H9 (cell line): ENCODE results near the gene UNC5B. TPM values are rescaled to one million over a fixed set of nuclear protein-coding genes. Genes with fewer than 3 reads are reported as not detected.

Experiments
- DNase-seq: peaks from one replicate; pipeline ENCODE4 v3.0.0-alpha.2; 2017
- H2AFZ ChIP-seq: one replicate; pipeline ENCODE4 v1.6.1; 2013; ENCODE audit warnings: mild to moderate bottlenecking, low read length, control low read depth, moderate library complexity
- H2AK5ac ChIP-seq: 2 replicates; pipeline ENCODE4 v1.6.1; 2013; ENCODE audit warnings: low read length, control low read depth, mixed read lengths; ENCODE audit not compliant: insufficient read length
- H2BK120ac ChIP-seq: one replicate; pipeline ENCODE4 v1.6.1; 2013; ENCODE audit warnings: low read depth, mild to moderate bottlenecking, low read length, control low read depth, inconsistent platforms; ENCODE audit not compliant: poor library complexity, severe bottlenecking
- H2BK12ac ChIP-seq: 2 replicates; pipeline ENCODE4 v1.6.1; 2013; ENCODE audit warnings: low read length, control low read depth, mixed read lengths, low read depth; ENCODE audit not compliant: insufficient read length
- H2BK15ac ChIP-seq: 2 replicates; pipeline ENCODE4 v1.6.1; 2013; ENCODE audit warnings: low read depth, low read length, control low read depth
- H2BK20ac ChIP-seq: one replicate; pipeline ENCODE4 v1.6.1; 2013; ENCODE audit warnings: low read depth, mild to moderate bottlenecking, low read length, control low read depth, inconsistent platforms; ENCODE audit not compliant: poor library complexity, severe bottlenecking
- H2BK5ac ChIP-seq: 2 replicates; pipeline ENCODE4 v1.6.1; 2013; ENCODE audit warnings: low read length, control low read depth, mixed read lengths; ENCODE audit not compliant: insufficient read length
- H3K14ac ChIP-seq: 2 replicates; pipeline ENCODE4 v1.6.1; 2013; ENCODE audit warnings: low read length, control low read depth; ENCODE audit not compliant: insufficient read depth
- H3K18ac ChIP-seq: 2 replicates; pipeline ENCODE4 v1.6.1; 2013; ENCODE audit warnings: low read depth, mild to moderate bottlenecking, mixed read lengths, low read length, control low read depth; ENCODE audit not compliant: insufficient read length
- H3K23ac ChIP-seq: 2 replicates; pipeline ENCODE4 v1.6.1; 2013; ENCODE audit warnings: low read length, control low read depth, mixed read lengths, low read depth; ENCODE audit not compliant: insufficient read length
- H3K23me2 ChIP-seq: 2 replicates; pipeline ENCODE4 v1.6.1; 2013; ENCODE audit warnings: low read depth, mild to moderate bottlenecking, mixed read lengths, low read length, control low read depth; ENCODE audit not compliant: insufficient read length, poor library complexity, severe bottlenecking
- H3K27ac ChIP-seq: 2 replicates; pipeline ENCODE4 v1.5.1; 2013; ENCODE audit warnings: low read length, control low read depth, mixed read lengths, low read depth; ENCODE audit not compliant: insufficient read length
- H3K27me3 ChIP-seq: 2 replicates; pipeline ENCODE4 v1.6.1; 2013; ENCODE audit warnings: low read length, control low read depth, inconsistent platforms; ENCODE audit not compliant: insufficient read depth
- H3K4ac ChIP-seq: 2 replicates; pipeline ENCODE4 v1.6.1; 2013; ENCODE audit warnings: low read depth, mild to moderate bottlenecking, control low read depth, inconsistent platforms, low read length, moderate library complexity
- H3K4me1 ChIP-seq: 2 replicates; pipeline ENCODE4 v1.6.1; 2013; ENCODE audit warnings: low read length, control low read depth, inconsistent platforms; ENCODE audit not compliant: insufficient read depth
- H3K4me2 ChIP-seq: 2 replicates; pipeline ENCODE4 v1.6.1; 2013; ENCODE audit warnings: low read length, control low read depth, mixed read lengths; ENCODE audit not compliant: insufficient read length, insufficient read depth
- H3K56ac ChIP-seq: 2 replicates; pipeline ENCODE4 v1.6.1; 2013; ENCODE audit warnings: low read depth, mild to moderate bottlenecking, mixed read lengths, low read length, control low read depth; ENCODE audit not compliant: insufficient read length
- H3K79me1 ChIP-seq: 2 replicates; pipeline ENCODE4 v1.6.1; 2013; ENCODE audit warnings: low read depth, mild to moderate bottlenecking, moderate library complexity, low read length, control low read depth, inconsistent platforms; ENCODE audit not compliant: insufficient read depth, poor library complexity, severe bottlenecking
- H3K79me2 ChIP-seq: 2 replicates; pipeline ENCODE4 v1.6.1; 2013; ENCODE audit warnings: low read length, control low read depth, inconsistent platforms; ENCODE audit not compliant: insufficient read depth
- H3K9ac ChIP-seq: 2 replicates; pipeline ENCODE4 v1.6.1; 2013; ENCODE audit warnings: low read length, control low read depth, mixed read lengths; ENCODE audit not compliant: insufficient read length; ENCODE audit errors: extremely low read depth
- H3K9me3 ChIP-seq: one replicate; pipeline ENCODE4 v1.6.1; 2013; ENCODE audit warnings: low read depth, low read length, inconsistent platforms; ENCODE audit not compliant: control insufficient read depth
- H3T11ph ChIP-seq: one replicate; pipeline ENCODE4 v1.6.1; 2013; ENCODE audit warnings: mild to moderate bottlenecking, low read length, control low read depth, inconsistent platforms
- H4K20me1 ChIP-seq: one replicate; pipeline ENCODE4 v1.6.1; 2013; ENCODE audit not compliant: control insufficient read depth, insufficient read length, insufficient read depth
- H4K5ac ChIP-seq: 2 replicates; pipeline ENCODE4 v1.6.1; 2013; ENCODE audit warnings: low read depth, mild to moderate bottlenecking, mixed read lengths, low read length, control low read depth; ENCODE audit not compliant: insufficient read length
- H4K8ac ChIP-seq: replicated peaks from 2 replicates; pipeline ENCODE4 v1.6.1; 2013; ENCODE audit warnings: low read length, control low read depth, mixed read lengths, low read depth; ENCODE audit not compliant: insufficient read length
- H4K91ac ChIP-seq: 2 replicates; pipeline ENCODE4 v1.6.1; 2013; ENCODE audit warnings: low read depth, mild to moderate bottlenecking, moderate library complexity, mixed read lengths, low read length, control low read depth; ENCODE audit not compliant: insufficient read length
- H3K27ac Mint-ChIP-seq, 3 experiments: 2 replicates in 2 of 3; 3 replicates in 1 of 3; pipeline ENCODE4 v1.8.0; 2020 to 2021; ENCODE audit warnings: mixed read lengths in 3 of 3, mild to moderate bottlenecking in 1 of 3, moderate library complexity in 1 of 3
- H3K27me3 Mint-ChIP-seq: 2 replicates; pipeline ENCODE4 v1.8.0; 2021; ENCODE audit warnings: low read depth, mild to moderate bottlenecking, moderate library complexity, mixed read lengths
- H3K36me3 Mint-ChIP-seq, 3 experiments: 2 replicates in 2 of 3; 3 replicates in 1 of 3; pipeline ENCODE4 v1.8.0; 2020 to 2021; ENCODE audit warnings: low read depth in 3 of 3, mixed read lengths in 3 of 3; ENCODE audit not compliant: insufficient read depth in 1 of 3
- H3K4me1 Mint-ChIP-seq, 2 experiments: 2 replicates each; pipeline ENCODE4 v1.8.0; 2020; ENCODE audit warnings: mixed read lengths in 2 of 2
- H3K4me3 Mint-ChIP-seq, 2 experiments: 2 replicates in 1 of 2; 3 replicates in 1 of 2; pipeline ENCODE4 v1.8.0; 2020 to 2021; ENCODE audit warnings: mild to moderate bottlenecking in 2 of 2, mixed read lengths in 2 of 2, moderate library complexity in 1 of 2
- H3K9me3 Mint-ChIP-seq, 2 experiments: 2 replicates in 1 of 2; 3 replicates in 1 of 2; pipeline ENCODE4 v1.8.0; 2020; ENCODE audit warnings: mild to moderate bottlenecking in 2 of 2, mixed read lengths in 2 of 2, moderate library complexity in 1 of 2
- WGBS: extraction: QIAGEN DNeasy Blood & Tissue Kit; methylation state at CpG from one replicate; pipeline ENCODE4 v1.1.7; 2013; ENCODE audit warnings: missing lambda C conversion rate, low lambda C conversion rate, mixed read lengths; ENCODE audit not compliant: insufficient read length; ENCODE audit errors: extremely low coverage; 5-methylcytosine and 5-hydroxymethylcytosine counted together
- total RNA-seq: library from RNA; stranded (reverse); gene quantifications from 2 replicates; pipeline ENCODE4 v1.2.1, GENCODE V29; 2021
- TF ChIP-seq, protein P1 (sequence below): fragments of 200-600 bp; sonication (generic); conservative IDR thresholded peaks from 3 replicates; pipeline ENCODE4 v1.8.0; 2021; ENCODE audit warnings: antibody characterized with exemption, mild to moderate bottlenecking

Gene UNC5B
- total RNA-seq, 1 experiment from 2014 or later, result 28.4 TPM

DNA sequence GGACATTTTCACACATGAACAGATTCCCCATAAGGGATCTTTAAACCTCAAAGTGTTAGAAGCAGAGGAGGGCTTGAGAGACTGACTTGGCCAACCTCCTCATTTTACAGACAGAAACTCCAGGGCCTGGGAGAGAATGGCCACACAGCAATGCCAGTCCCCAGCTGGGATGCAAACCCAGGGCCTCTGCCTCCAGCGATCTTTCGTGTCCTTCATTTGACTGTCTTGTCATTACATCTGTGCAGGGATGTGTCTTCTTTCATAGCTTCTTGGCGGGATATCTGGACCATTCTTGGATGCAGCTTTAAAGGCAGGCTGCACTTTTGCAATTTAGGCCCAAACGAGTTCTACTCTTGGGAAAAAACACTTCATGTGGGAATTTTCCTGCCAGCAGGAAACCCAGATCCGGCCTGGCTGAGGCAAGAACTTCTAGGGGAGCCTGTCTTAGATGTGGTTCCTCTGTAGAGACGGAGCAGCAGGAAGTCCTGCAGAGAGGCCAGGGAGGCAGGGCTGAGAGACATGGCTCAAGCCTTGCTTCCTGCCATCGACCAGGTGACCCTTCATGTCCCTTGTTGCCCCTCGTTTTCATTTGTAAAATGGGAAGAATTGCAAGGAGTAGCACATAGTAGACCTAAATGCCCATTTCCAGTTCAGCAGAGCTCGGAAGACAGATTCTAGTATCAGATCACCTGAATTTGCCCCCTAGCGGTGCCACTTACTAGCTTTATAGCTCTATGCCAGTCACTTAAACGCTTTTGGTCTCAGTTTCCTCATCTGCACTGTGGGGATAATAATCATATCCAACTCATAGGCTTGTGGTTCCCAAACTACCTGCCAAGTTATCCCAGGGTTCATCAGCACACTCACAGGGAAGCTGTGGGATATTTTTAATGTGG, 62.8 kb downstream of the UNC5B start:
- Histone ChIP-seq H3K4me1 (peaks cover 7% of the 10 kb centered on the region; the same call in 1 of the 2 replicates), H3K23me2 (no peaks in the 10 kb centered on the region), H4K5ac (no peak overlapping the region), H2AFZ (no peak overlapping the region), H3K27me3 (no peaks in the 10 kb centered on the region), H3K14ac (no peak overlapping the region), H2BK20ac (no peak overlapping the region), H3K9me3 (no peaks in the 10 kb centered on the region), H2BK12ac (no peak overlapping the region), H3K4ac (no peak overlapping the region), H2BK120ac (no peak overlapping the region), H4K20me1 (no peaks in the 10 kb centered on the region), H3K23ac (no peak overlapping the region), H3K56ac (no peak overlapping the region), H4K8ac (no peak overlapping the region), H2AK5ac (no peak overlapping the region), H2BK5ac (no peak overlapping the region), H3K27ac (no peak overlapping the region), H3K18ac (no peak overlapping the region), H2BK15ac (no peak overlapping the region), H3K79me2 (no peaks in the 10 kb centered on the region), H3K79me1 (no peaks in the 10 kb centered on the region), H4K91ac (no peak overlapping the region), H3K9ac (no peak overlapping the region), H3K4me2 (no peak overlapping the region), H3T11ph (no peak overlapping the region)
- Mint-ChIP-seq H3K27me3 (no peaks in the 10 kb centered on the region), H3K27ac (no peak overlapping the region; a peak in 2 of 7 replicates), H3K4me1 (peaks cover 49 to 61% of the 10 kb centered on the region in 2 experiments), H3K9me3 (no peaks in the 10 kb centered on the region), H3K36me3 (peaks cover 1 to 2% (median 1%) of the 10 kb centered on the region in 3 experiments; a peak in 4 of 7 replicates), H3K4me3 (no peak overlapping the region)
- no peak for DNase-seq
- no CpG with 5 or more reads among the region's 11 CpGs for WGBS
- TF ChIP-seq, protein P1, sequence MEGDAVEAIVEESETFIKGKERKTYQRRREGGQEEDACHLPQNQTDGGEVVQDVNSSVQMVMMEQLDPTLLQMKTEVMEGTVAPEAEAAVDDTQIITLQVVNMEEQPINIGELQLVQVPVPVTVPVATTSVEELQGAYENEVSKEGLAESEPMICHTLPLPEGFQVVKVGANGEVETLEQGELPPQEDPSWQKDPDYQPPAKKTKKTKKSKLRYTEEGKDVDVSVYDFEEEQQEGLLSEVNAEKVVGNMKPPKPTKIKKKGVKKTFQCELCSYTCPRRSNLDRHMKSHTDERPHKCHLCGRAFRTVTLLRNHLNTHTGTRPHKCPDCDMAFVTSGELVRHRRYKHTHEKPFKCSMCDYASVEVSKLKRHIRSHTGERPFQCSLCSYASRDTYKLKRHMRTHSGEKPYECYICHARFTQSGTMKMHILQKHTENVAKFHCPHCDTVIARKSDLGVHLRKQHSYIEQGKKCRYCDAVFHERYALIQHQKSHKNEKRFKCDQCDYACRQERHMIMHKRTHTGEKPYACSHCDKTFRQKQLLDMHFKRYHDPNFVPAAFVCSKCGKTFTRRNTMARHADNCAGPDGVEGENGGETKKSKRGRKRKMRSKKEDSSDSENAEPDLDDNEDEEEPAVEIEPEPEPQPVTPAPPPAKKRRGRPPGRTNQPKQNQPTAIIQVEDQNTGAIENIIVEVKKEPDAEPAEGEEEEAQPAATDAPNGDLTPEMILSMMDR, result peak; percentile 33; the same call in 2 of the 3 replicates
